Endothelial cell of umbilical vein (primary cell): ENCODE measurements around the gene KIF22. TPM values are rescaled to one million over a fixed set of nuclear protein-coding genes. Genes with fewer than 3 reads are reported as not detected.

Experiments used
- BruUV-seq: library from RNA; stranded (reverse); fragments of 400-500 nt; replicated peaks from 2 replicates; lab custom pipeline; 2021; lab: Mats Ljungman, UMichigan
- CTCF ChIA-PET: fragments of 300-600, 350-600 bp; sonication (Branson Sonifier 250); formaldehyde crosslinking; loops from one replicate; lab custom pipeline; 2021; ENCODE audit warnings: antibody characterized with exemption, inconsistent platforms; lab: Charles Lee
- POLR2A ChIA-PET: fragments of 300-600, 350-600 bp; sonication (Branson Sonifier 250); formaldehyde crosslinking; loops from one replicate; lab custom pipeline; 2021; ENCODE audit warnings: antibody characterized with exemption, inconsistent platforms; lab: Charles Lee
- DNase-seq: peaks from one replicate; pipeline ENCODE4 v3.0.0-alpha.2; 2011; ENCODE audit warnings: low read depth, low spot score
- FAIRE-seq: peaks from 2 replicates; lab custom pipeline; 2011; peaks lifted over from hg19 to GRCh38; lab: Jason Lieb, UNC
- H2AFZ ChIP-seq: 2 replicates; pipeline ENCODE4 v1.6.0; 2012; ENCODE audit warnings: low read depth, low read length, control low read depth, inconsistent platforms
- H3K27ac ChIP-seq: 2 replicates; pipeline ENCODE4 v1.5.1; 2011; ENCODE audit warnings: low read depth, mild to moderate bottlenecking, control low read depth, low read length, moderate library complexity; ENCODE audit not compliant: insufficient read depth
- H3K27me3 ChIP-seq, 2 experiments: 2 replicates each; pipeline versions ENCODE4 v1.6.0 to v1.6.1; 2011; ENCODE audit warnings: low read length in 2 of 2, mixed read lengths in 1 of 2; ENCODE audit not compliant: control insufficient read depth in 2 of 2, insufficient read depth in 2 of 2
- H3K36me3 ChIP-seq, 2 experiments: 2 replicates in 1 of 2; 3 replicates in 1 of 2; pipeline ENCODE4 v1.5.1; 2011; ENCODE audit warnings: low read length in 2 of 2, mild to moderate bottlenecking in 1 of 2, moderate library complexity in 1 of 2; ENCODE audit not compliant: control insufficient read depth in 2 of 2, insufficient read depth in 2 of 2; ENCODE audit errors: extremely low read depth in 1 of 2
- H3K4me1 ChIP-seq: 3 replicates; pipeline ENCODE4 v1.5.1; 2011; ENCODE audit warnings: mild to moderate bottlenecking, low read length; ENCODE audit not compliant: control insufficient read depth, insufficient read depth; ENCODE audit errors: extremely low read depth
- H3K4me2 ChIP-seq: 2 replicates; pipeline ENCODE4 v1.6.1; 2011; ENCODE audit warnings: low read length, control low read depth, mixed read lengths; ENCODE audit not compliant: insufficient read depth
- H3K4me3 ChIP-seq, 3 experiments: fragments of 200-600 bp in 1 of 3; sonication (generic), shearing (Covaris generic) in 1 of 3; replicated peaks in 1 of 3; 2 replicates each; pipeline ENCODE4 v1.5.1; 2011 to 2016; ENCODE audit warnings: control low read depth in 3 of 3, low read length in 3 of 3, mild to moderate bottlenecking in 2 of 3, inconsistent platforms in 1 of 3, low read depth in 1 of 3, moderate library complexity in 1 of 3; ENCODE audit not compliant: insufficient read depth in 1 of 3
- H3K79me2 ChIP-seq: 2 replicates; pipeline ENCODE4 v1.6.0; 2012; ENCODE audit warnings: low read length, inconsistent platforms; ENCODE audit not compliant: control insufficient read depth, insufficient read depth
- H3K9ac ChIP-seq: replicated peaks from 2 replicates; pipeline ENCODE3; 2011; ENCODE audit warnings: low read length, control low read depth; ENCODE audit not compliant: insufficient read depth; ENCODE audit errors: extremely low read depth
- H3K9me1 ChIP-seq: replicated peaks from 3 replicates; pipeline ENCODE4 v1.6.0; 2011; ENCODE audit warnings: mild to moderate bottlenecking, low read length; ENCODE audit not compliant: control insufficient read depth, insufficient read depth; ENCODE audit errors: extremely low read depth
- H3K9me3 ChIP-seq: replicated peaks from 2 replicates; pipeline ENCODE4 v1.5.1; 2012; ENCODE audit warnings: low read length, inconsistent platforms; ENCODE audit not compliant: control insufficient read depth, insufficient read depth
- H4K20me1 ChIP-seq: replicated peaks from 2 replicates; pipeline ENCODE3; 2011; ENCODE audit warnings: mild to moderate bottlenecking, low read length; ENCODE audit not compliant: control insufficient read depth, insufficient read depth; ENCODE audit errors: extremely low read depth
- CTCF ChIP-seq, 2 donors: IDR thresholded peaks; 1 replicate in 1 of 2; 2 replicates in 1 of 2; pipeline ENCODE4 v1.5.1; 2011; ENCODE audit warnings: low read length in 2 of 2, mild to moderate bottlenecking in 2 of 2, moderate library complexity in 2 of 2, control low read depth in 1 of 2, inconsistent platforms in 1 of 2, low read depth in 1 of 2; ENCODE audit not compliant: insufficient read depth in 1 of 2; ENCODE audit errors: extremely low read depth in 1 of 2
- EZH2 ChIP-seq: IDR thresholded peaks from 2 replicates; pipeline ENCODE4 v1.6.1; 2012; ENCODE audit warnings: borderline replicate concordance, low read depth, mild to moderate bottlenecking, moderate library complexity, low read length, inconsistent platforms; ENCODE audit not compliant: severe bottlenecking
- FOS ChIP-seq: IDR thresholded peaks from 2 replicates; pipeline ENCODE4 v1.6.1; 2011; ENCODE audit warnings: mild to moderate bottlenecking, low read length, moderate library complexity, borderline replicate concordance; ENCODE audit not compliant: insufficient read depth
- GATA2 ChIP-seq: IDR thresholded peaks from 2 replicates; pipeline ENCODE4 v1.7.0; 2011; ENCODE audit warnings: low read depth, mild to moderate bottlenecking, moderate library complexity, mixed read lengths, low read length; ENCODE audit not compliant: insufficient read length, insufficient read depth
- JUN ChIP-seq: IDR thresholded peaks from 2 replicates; pipeline ENCODE4 v1.6.1; 2011; ENCODE audit warnings: borderline replicate concordance, low read depth; ENCODE audit not compliant: insufficient read length, insufficient read depth
- MAX ChIP-seq: IDR thresholded peaks from 2 replicates; pipeline ENCODE4 v1.6.1; 2011; ENCODE audit not compliant: insufficient read depth, insufficient read length
- MYC ChIP-seq: IDR thresholded peaks from one replicate; pipeline ENCODE4 v1.6.1; 2011; ENCODE audit warnings: mild to moderate bottlenecking, low read depth, low read length
- POLR2A ChIP-seq: IDR thresholded peaks from 2 replicates; pipeline ENCODE4 v1.6.1; 2012; ENCODE audit warnings: low read depth, mild to moderate bottlenecking, control low read depth, low read length
- POLR2AphosphoS5 ChIP-seq: IDR thresholded peaks from 2 replicates; pipeline ENCODE4 v1.6.1; 2012; ENCODE audit warnings: low read depth, mild to moderate bottlenecking, control low read depth, low read length, moderate library complexity; ENCODE audit not compliant: insufficient read depth
- dilution Hi-C: fragments of 300-500 bp; cut with MboI; formaldehyde crosslinking; loops from one replicate; pipeline ENCODE4 v1.15.0; 2019; ENCODE audit warnings: low sequenced_read_pairs; ENCODE audit not compliant: extremely low pct_ligation_motif_present
- intact Hi-C: fragments of 100-400 bp; cut with micrococcal nuclease; formaldehyde crosslinking; loops from one replicate; pipeline ENCODE4 v1.10.0; 2022
- polyA plus RNA-seq, 4 experiments: library from polyadenylated mRNA; depleted of rRNA in 3 of 4; stranded (reverse) in 3 of 4; unstranded in 1 of 4; fragments of >200 nt; gene quantifications; 2 replicates each; pipeline versions ENCODE4 v1.2.1 to v1.2.3, GENCODE V29; 2011 to 2012; ENCODE audit warnings: missing spikeins in 1 of 4
- total RNA-seq: library from RNA; stranded (reverse); gene quantifications from 2 replicates; pipeline ENCODE4 v1.2.3, GENCODE V29; 2021

Gene KIF22
- total and polyA plus RNA-seq, 2 donors (not counting 3 experiments of a cell fraction or from before 2014, with no cell fraction given), result 67.3 to 90.0 TPM

GRCh38 chr16:29839822-29840221 is 49.3 kb downstream of the KIF22 start:
- H3K4me1 ChIP-seq, result no peaks in the 10 kb centered on the region
- no peak for TF ChIP-seq JUN
- no peak for TF ChIP-seq MYC
- TF ChIP-seq MAX, result no peak
- TF ChIP-seq GATA2, result no peak
- no peak for TF ChIP-seq POLR2AphosphoS5
- TF ChIP-seq CTCF (IDR thresholded peaks at IDR 0.05; ENCODE audit: extremely low read depth in 1 of 2, insufficient read depth in 1 of 2, low read depth in 1 of 2, low read length in 2 of 2), result no peak
- no peak for TF ChIP-seq POLR2A
- TF ChIP-seq EZH2, result no peak
- no peak for TF ChIP-seq FOS
- no peak overlapping the region for H3K4me3 ChIP-seq
- CTCF ChIA-PET, result interaction anchor here (0.7 to 4.5 kb wide), 3 partner anchors 9 to 27 kb away, joined by 3 to 46 read pairs (median 3); partner anchors contain the start of gene MVP
- H3K27ac ChIP-seq, result no peak overlapping the region
- DNase-seq, result no peak
- no peaks in the 10 kb centered on the region for H3K27me3 ChIP-seq
- intact Hi-C loops (no loop called here), dilution Hi-C loops (no loop called here)
- POLR2A ChIA-PET, result interaction anchor here (0.6 kb wide), 1 partner anchor 15 kb away, joined by 4 read pairs; no protein-coding TSS in a partner anchor
- no peaks in the 10 kb centered on the region for H3K9me3 ChIP-seq
- FAIRE-seq, result no peak
- H3K9me1 ChIP-seq, result no peaks in the 10 kb centered on the region
- BruUV-seq, result no TSS peak
- peaks cover 0 to 19% of the 10 kb centered on the region in 2 experiments for H3K36me3 ChIP-seq
- no peak overlapping the region for H3K4me2 ChIP-seq
- H3K9ac ChIP-seq, result no peak overlapping the region
- H4K20me1 ChIP-seq, result no peaks in the 10 kb centered on the region
- no peaks in the 10 kb centered on the region for H3K79me2 ChIP-seq
- no peak overlapping the region for H2AFZ ChIP-seq
